ENCODE measurements around the gene HUS1. TPM values are rescaled to one million over a fixed set of nuclear protein-coding genes. Genes with fewer than 3 reads are reported as not detected.

Gene HUS1
- total and polyA plus RNA-seq, 2 of the 13 experiments (the other 11 are each of a cell fraction or from before 2014, with no cell fraction given), result 14.8 to 16.9 TPM

DNA sequence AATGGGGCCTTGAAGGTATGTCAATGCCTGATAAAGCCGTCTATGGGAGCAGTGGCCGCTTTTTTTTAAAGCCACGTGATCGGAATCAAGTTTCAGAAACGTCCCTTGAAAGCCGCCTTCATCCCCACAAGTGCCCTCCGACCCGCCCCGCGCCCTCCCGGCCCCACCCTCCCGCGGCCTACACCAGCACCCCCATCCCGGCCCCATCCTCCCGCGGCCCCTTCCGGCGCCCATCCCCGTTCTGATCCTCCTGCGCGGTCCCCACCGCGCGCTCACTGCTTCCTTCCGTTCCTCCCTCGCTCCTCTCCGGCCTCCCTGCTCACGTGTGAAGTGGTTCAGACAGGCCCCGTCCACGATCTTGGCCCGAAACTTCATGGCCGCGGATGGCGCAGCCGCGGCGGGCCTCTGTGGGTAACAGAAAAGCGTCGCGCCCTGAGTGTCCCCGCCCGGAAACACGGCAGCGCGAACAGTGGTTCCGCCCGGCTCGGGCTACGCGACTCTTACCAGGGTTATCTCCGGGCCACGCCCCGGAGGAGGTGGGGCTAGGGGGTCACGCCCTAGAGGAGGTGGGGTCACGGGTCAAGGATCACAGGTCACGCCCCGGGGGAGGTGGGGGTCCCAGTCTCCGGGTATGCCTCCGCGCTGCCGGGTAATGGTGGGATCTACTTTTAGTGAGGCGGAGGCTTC, at the start of gene HUS1 (continued):
- TF ChIP-seq, protein P1, sequence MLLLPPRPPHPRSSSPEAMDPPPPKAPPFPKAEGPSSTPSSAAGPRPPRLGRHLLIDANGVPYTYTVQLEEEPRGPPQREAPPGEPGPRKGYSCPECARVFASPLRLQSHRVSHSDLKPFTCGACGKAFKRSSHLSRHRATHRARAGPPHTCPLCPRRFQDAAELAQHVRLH (CRISPR knock-in tag; IDR thresholded peaks at IDR 0.05; ENCODE audit: borderline replicate concordance, low read depth), result peak; percentile 84; the same call in 1 of the 2 replicates
- TF ChIP-seq GTF2F1 (IDR thresholded peaks at IDR 0.05; ENCODE audit: low read length) (0 out of 2 replicates have a peak, but pooled peaks have one; percentile 32), CREM (IDR thresholded peaks at IDR 0.05) (peak; percentile 71), CREM (CRISPR knock-in tag; IDR thresholded peaks at IDR 0.05) (no peak), ZNF205 (CRISPR knock-in tag; IDR thresholded peaks at IDR 0.05) (peak; percentile 86), TGIF2 (CRISPR knock-in tag; IDR thresholded peaks at IDR 0.05) (peak; percentile 91), ATM (IDR thresholded peaks at IDR 0.05; ENCODE audit: borderline replicate concordance) (no peak), ZNF607 (CRISPR knock-in tag; IDR thresholded peaks at IDR 0.05; ENCODE audit: borderline replicate concordance) (peak; percentile 84), PAWR (CRISPR knock-in tag; IDR thresholded peaks at IDR 0.05; ENCODE audit: borderline replicate concordance) (0 out of 2 replicates have a peak, but pooled peaks have one; percentile 81), SMC3 (IDR thresholded peaks at IDR 0.05; ENCODE audit: low read length) (no peak), ZBTB38 (CRISPR knock-in tag; IDR thresholded peaks at IDR 0.05) (peak; percentile 87), KDM2A (CRISPR knock-in tag; IDR thresholded peaks at IDR 0.05; ENCODE audit: borderline replicate concordance, low read depth) (peak; percentile 98)
- TF ChIP-seq, protein P2, sequence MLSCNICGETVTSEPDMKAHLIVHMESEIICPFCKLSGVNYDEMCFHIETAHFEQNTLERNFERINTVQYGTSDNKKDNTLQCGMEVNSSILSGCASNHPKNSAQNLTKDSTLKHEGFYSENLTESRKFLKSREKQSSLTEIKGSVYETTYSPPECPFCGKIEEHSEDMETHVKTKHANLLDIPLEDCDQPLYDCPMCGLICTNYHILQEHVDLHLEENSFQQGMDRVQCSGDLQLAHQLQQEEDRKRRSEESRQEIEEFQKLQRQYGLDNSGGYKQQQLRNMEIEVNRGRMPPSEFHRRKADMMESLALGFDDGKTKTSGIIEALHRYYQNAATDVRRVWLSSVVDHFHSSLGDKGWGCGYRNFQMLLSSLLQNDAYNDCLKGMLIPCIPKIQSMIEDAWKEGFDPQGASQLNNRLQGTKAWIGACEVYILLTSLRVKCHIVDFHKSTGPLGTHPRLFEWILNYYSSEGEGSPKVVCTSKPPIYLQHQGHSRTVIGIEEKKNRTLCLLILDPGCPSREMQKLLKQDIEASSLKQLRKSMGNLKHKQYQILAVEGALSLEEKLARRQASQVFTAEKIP (CRISPR knock-in tag; IDR thresholded peaks at IDR 0.05; ENCODE audit: borderline replicate concordance), result no peak
- TF ChIP-seq, protein P3, sequence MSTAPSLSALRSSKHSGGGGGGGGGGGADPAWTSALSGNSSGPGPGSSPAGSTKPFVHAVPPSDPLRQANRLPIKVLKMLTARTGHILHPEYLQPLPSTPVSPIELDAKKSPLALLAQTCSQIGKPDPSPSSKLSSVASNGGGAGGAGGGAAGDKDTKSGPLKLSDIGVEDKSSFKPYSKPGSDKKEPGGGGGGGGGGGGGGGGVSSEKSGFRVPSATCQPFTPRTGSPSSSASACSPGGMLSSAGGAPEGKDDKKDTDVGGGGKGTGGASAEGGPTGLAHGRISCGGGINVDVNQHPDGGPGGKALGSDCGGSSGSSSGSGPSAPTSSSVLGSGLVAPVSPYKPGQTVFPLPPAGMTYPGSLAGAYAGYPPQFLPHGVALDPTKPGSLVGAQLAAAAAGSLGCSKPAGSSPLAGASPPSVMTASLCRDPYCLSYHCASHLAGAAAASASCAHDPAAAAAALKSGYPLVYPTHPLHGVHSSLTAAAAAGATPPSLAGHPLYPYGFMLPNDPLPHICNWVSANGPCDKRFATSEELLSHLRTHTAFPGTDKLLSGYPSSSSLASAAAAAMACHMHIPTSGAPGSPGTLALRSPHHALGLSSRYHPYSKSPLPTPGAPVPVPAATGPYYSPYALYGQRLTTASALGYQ (CRISPR knock-in tag; IDR thresholded peaks at IDR 0.05), result peak; percentile 84
- TF ChIP-seq, protein P4, sequence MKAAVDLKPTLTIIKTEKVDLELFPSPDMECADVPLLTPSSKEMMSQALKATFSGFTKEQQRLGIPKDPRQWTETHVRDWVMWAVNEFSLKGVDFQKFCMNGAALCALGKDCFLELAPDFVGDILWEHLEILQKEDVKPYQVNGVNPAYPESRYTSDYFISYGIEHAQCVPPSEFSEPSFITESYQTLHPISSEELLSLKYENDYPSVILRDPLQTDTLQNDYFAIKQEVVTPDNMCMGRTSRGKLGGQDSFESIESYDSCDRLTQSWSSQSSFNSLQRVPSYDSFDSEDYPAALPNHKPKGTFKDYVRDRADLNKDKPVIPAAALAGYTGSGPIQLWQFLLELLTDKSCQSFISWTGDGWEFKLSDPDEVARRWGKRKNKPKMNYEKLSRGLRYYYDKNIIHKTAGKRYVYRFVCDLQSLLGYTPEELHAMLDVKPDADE (CRISPR knock-in tag; IDR thresholded peaks at IDR 0.05), result no peak
- TF ChIP-seq, protein P5, sequence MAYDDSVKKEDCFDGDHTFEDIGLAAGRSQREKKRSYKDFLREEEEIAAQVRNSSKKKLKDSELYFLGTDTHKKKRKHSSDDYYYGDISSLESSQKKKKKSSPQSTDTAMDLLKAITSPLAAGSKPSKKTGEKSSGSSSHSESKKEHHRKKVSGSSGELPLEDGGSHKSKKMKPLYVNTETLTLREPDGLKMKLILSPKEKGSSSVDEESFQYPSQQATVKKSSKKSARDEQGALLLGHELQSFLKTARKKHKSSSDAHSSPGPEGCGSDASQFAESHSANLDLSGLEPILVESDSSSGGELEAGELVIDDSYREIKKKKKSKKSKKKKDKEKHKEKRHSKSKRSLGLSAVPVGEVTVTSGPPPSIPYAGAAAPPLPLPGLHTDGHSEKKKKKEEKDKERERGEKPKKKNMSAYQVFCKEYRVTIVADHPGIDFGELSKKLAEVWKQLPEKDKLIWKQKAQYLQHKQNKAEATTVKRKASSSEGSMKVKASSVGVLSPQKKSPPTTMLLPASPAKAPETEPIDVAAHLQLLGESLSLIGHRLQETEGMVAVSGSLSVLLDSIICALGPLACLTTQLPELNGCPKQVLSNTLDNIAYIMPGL (CRISPR knock-in tag; IDR thresholded peaks at IDR 0.05; ENCODE audit: borderline replicate concordance in 1 of 2, low read depth in 1 of 2), result peak; percentile 70 to 91; a peak in 2 of 4 replicates
- TF ChIP-seq, protein P6, sequence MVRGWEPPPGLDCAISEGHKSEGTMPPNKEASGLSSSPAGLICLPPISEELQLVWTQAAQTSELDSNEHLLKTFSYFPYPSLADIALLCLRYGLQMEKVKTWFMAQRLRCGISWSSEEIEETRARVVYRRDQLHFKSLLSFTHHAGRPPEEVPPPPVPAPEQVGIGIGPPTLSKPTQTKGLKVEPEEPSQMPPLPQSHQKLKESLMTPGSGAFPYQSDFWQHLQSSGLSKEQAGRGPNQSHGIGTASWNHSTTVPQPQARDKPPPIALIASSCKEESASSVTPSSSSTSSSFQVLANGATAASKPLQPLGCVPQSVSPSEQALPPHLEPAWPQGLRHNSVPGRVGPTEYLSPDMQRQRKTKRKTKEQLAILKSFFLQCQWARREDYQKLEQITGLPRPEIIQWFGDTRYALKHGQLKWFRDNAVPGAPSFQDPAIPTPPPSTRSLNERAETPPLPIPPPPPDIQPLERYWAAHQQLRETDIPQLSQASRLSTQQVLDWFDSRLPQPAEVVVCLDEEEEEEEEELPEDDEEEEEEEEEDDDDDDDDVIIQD (CRISPR knock-in tag; IDR thresholded peaks at IDR 0.05; ENCODE audit: low read depth), result peak; percentile 84
